Activated CD4-positive, alpha-beta T cell treated with anti-CD3 and anti-CD28 coated beads for 1 hour (primary cell): ENCODE results near the gene MGAT4B.

ENCODE experiments used
- DNase-seq: peaks from one replicate; pipeline ENCODE4 v3.0.0-alpha.2; 2020

MGAT4B gene

GRCh38 chr5:179805529-179806249 lies 977 bp downstream of the MGAT4B start:
- DNase-seq: no peak

- DNase-seq: no peak
Measured at GRCh38 chr5:179805070-179805528, 1.6 kb downstream of the MGAT4B start.

- DNase-seq: no peak
Measured at GRCh38 chr5:179804555-179804947, 2.1 kb downstream of the MGAT4B start.

DNA sequence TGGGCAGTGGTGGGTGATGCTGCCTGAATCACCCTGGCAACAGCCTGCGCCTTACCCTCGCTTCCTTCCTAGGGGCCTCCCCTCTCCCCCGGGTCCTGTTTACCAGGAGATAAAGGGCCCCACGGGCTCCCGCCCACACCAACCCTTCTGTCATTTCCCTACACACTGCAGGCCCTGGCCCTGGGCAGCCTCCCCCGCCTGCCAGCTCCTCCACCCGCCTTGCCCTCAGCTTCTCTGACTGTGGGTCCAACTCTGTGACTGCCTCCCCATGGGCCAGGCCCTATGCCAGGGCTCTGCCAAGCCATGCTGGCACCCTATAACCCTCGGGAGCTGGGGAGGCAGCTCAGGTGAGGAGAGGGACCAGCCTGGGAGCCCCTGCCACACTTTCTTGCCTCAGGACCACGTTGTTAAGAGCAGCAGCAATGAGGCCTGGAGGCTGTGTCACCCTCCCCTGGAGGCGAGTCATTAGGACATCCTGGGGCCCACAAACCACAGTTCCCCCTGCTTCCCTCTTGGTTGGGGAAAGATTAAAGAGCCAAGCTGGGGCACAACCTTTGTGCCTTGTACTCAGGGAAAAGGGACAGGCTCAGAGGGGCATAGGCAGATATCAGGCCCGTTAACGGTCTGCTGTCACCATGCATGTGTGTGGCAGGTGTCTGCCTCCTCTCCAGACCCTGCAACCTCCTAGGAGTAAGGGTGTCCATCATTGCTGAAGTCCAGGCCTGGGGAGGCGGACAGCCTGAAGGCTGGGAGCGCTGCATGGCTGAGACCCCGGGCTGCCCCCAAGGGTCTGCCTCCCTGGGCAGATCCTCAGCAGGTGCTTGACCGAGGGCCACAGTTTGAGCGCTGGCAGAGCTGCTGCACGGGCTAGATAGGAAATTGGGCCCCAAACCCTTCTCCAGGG lies 2.8 kb downstream of the MGAT4B start:
- DNase-seq: no peak

DNA sequence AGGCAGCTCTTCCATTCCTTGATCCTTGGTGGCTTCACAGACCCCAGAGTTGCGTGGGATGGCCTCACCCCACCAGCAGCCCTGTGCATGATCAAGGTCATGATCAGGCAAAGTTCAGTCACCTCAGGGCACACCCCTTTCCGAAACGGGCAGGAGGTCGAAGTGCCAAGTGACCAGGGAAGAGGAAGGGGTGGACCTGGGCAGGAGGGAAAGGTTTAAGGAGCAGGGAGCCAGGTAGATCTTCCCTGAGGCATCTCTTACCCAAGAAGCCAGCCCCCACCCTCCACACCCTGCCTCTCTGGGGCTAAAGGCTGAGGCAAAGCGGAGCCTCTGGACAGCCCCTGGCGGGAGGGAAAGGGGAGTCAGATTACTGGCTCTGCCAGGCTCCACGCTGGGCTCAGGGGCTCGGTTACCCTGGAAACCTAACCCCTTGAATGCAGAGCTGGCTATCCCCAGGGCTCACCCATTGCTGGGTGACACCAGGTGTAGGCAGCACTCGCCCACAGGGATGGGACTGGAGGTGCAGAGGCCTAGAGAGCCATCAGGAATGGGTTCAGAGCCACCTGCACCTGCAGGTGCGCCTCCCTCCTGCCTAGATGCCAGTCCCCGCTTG lies 3.6 kb downstream of the MGAT4B start:
- DNase-seq: no peak

- no peak for DNase-seq
Measured at GRCh38 chr5:179802207-179802883, 4.3 kb downstream of the MGAT4B start.

- DNase-seq: peak; percentile 75
Measured at GRCh38 chr5:179801304-179802206, 5.1 kb downstream of the MGAT4B start.

DNA sequence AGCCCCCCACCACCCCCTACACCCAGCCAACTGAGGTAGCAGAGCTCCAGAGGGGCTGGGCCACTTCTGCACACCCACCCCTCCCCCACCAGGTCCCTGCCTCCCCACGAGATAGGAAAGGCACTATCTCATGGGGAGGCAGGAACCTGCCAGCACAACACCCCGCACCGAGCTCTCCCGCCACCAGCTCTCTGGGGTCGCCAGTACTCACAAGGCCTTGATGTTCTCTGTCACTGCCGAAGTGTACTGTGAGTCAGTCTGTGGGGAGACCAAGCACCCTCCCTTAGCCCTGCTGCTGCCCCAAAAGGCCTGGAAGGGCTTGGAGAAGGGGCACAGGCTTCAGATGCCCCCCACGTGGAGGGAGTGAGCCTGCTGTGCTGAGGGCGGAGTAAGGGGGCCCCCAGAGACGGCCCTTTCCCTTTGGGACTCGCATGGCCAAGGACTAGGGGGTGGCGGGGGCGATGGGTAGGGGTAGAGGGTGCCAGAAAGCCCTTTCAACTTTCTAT lies 5.9 kb downstream of the MGAT4B start:
- no peak for DNase-seq

DNA sequence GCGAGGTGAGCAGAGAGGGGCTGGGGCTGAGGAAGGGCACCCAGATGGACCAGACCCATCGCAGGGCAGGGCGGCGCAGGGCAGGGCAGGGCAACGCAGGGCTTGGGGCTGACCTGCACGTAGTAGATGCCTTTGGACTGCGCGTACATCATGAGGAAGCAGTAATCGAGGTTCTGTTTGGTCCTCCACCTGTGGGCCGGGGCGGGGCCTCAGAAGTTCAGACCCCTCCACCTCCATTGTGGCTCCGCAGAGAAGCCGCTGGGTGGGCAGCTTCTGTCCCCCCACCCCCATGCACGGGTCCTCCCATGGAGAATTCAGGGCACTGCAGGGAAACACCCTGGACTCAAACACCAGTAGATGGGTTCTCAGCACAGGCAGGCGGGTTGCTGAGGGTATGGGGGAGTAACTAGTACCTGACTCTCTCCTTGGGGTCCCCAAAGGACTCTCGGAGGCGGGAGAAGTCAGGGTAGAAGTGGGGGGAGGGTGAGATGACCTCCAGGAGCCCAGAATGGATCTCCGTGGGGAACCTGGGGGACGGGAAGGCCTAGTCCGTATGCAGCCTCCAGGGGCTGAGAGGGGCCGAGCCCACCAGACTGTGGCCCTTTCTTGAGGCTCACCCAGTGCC lies 6.5 kb downstream of the MGAT4B start:
- DNase-seq: no peak

GRCh38 chr5:179799644-179799973 lies 7.1 kb downstream of the MGAT4B start:
- no peak for DNase-seq

DNA sequence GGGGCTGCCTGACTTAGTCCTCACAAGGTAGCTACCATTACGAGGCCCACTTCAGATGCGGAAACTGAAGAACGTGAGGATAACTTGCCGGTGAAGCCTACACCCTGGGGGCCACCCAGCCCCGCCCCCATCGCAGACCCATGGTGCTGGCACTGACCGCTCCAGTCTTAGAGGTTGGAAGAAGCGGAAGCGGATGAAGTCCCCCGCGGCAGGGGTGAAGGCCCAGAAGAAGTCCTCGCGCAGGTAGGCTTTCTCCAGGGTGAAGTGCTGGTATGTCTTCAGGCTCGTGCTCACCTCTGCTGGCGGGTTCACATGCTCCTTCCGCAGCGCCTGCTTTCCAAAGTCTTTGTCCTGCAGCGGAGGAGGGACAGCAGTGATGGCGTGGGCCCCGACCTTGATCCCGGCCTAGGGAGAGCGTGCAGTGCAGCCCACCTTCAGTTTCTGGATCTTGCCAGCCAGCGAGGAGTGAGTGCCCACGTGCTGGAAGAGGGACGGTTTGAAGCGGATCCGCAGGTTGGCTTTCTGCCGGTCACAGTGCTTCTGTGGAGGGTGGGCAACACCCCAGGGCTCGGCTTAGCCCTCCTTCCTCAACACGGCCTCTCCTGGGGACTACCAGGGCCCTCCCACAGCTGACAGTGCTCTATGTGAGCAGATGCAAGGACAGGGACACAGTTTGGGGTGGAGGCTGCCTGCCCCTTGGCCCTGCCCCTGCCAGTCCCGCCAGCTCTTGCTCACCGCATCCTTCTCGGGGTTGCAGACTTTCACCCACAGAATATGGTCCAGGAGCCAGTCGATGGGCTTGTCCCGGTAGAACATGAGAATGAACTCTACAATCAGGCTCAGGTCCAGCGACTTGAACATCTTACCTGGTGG lies 7.7 kb downstream of the MGAT4B start:
- DNase-seq: no peak

DNA sequence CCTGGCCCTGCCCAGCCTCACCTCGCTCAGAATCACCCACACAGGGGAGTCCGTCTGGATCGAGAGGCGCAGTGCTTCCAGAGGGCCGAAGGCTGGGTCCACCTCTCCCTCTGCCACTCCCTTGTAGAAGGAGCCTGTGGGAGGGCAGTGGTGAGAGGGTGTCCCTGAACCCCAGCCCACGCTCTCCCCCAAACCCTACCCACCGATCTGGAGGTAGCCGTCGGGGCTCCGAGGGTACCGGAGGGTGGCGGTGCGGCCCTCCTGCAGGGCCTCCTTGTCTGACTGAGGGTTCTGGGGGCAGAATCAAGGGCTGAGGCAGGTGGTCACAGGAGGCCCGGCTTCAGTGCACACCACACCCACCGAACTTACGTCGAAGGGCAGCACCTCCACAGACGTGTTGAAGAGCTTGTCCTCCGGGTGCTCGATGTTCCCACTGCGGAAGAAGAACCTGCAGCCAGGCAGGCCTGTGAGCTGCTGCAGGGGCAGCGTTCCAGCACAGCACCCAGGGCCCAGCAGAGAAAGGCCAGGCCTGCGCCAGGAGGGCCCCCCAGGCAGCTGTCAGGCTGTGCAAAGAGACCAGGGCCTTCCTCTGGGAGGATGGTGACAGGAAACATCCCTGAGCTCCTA lies 8.4 kb downstream of the MGAT4B start:
- DNase-seq: no peak

- DNase-seq: no peak
Measured at GRCh38 chr5:179797741-179798140, 8.9 kb downstream of the MGAT4B start.

- DNase-seq: no peak
Measured at GRCh38 chr5:179796877-179797608, 9.6 kb downstream of the MGAT4B start.

DNA sequence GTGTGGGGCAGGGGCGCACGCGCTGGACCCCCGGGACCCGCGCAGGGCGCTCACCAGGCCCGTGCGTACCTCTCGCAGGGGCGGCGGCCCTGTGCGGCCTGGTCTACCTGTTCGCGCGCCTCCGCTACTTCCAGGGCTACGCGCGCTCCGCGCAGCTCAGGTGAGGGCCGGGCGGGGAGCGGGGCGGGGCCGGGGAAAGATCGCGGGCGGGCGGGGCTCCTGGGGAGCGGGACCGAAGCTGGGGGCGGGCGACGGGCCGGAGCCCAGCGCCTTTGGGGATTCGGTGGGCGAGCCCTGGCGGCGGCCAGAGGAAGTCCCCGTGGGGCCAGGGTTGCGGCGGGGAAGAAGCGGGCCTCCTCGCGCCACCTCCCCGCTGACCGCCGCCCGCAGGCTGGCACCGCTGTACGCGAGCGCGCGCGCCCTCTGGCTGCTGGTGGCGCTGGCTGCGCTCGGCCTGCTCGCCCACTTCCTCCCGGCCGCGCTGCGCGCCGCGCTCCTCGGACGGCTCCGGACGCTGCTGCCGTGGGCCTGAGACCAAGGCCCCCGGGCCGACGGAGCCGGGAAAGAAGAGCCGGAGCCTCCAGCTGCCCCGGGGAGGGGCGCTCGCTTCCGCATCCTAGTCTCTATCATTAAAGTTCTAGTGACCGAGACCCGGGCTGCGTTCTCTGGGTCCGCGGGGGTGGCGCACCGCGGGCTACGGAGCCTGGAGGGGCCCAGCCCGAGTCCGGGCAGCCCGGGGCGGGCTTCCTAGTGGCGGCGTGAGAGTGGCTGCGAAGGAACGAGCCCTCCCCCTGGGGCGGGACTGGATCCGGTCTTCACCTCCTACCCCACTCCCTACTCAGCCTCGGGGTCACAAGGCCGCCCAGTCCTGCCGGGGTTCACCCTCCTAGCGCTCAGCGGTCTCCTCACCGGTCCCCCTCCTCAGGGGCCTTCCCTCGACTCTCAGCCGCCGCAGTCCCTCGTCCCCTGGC lies 10.5 kb downstream of the MGAT4B start:
- DNase-seq: peak; percentile 50

- no peak for DNase-seq
Measured at GRCh38 chr5:179795049-179795862, 11.4 kb downstream of the MGAT4B start.

DNA sequence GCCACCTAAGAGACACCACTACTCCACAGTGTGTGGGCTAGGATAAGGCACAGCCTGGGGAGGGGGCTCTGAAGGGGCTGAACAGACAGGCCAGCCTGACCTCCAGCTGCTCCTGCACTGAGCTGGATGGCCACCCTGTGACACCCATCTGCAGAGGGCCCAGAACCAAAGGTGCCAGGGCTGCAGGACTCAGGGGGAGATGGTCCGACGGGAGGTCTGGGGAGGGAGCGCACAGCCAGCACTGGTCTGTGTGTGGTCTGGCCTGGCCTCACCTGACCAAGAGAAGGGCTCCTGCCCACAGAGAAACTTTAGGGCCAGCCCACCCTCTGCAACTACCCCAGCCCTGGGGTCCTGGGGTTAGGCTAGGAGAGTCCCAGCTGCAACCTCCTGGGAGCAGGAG lies 12.1 kb downstream of the MGAT4B start:
- DNase-seq: no peak
